Neuronal stem cell (in vitro differentiated cells): ENCODE measurements around the gene DLX1.
A peak's percentile ranks its signal among the peaks of the same experiment; 100 is the strongest.

Experiments
- DNase-seq: peaks from one replicate; pipeline ENCODE4 v3.0.0-alpha.2; 2013; ENCODE audit warnings: low spot score
- H2AFZ ChIP-seq: one replicate; pipeline ENCODE4 v1.6.1; 2013; ENCODE audit warnings: mild to moderate bottlenecking, low read length, inconsistent platforms
- H2AK5ac ChIP-seq: 2 replicates; pipeline ENCODE4 v1.6.1; 2013; ENCODE audit warnings: low read depth, mild to moderate bottlenecking, inconsistent platforms, low read length, moderate library complexity, mixed read lengths
- H2BK120ac ChIP-seq: 2 replicates; pipeline ENCODE4 v1.6.1; 2013; ENCODE audit warnings: low read depth, mild to moderate bottlenecking, inconsistent platforms, low read length, moderate library complexity, mixed read lengths
- H2BK12ac ChIP-seq: one replicate; pipeline ENCODE4 v1.6.1; 2013; ENCODE audit warnings: low read length, inconsistent platforms
- H2BK15ac ChIP-seq: 2 replicates; pipeline ENCODE4 v1.6.1; 2013; ENCODE audit warnings: mild to moderate bottlenecking, low read length, inconsistent platforms, mixed read lengths
- H2BK5ac ChIP-seq: one replicate; pipeline ENCODE4 v1.6.1; 2013; ENCODE audit warnings: inconsistent platforms, mild to moderate bottlenecking, low read length, moderate library complexity
- H3K14ac ChIP-seq: one replicate; pipeline ENCODE4 v1.6.1; 2013; ENCODE audit warnings: low read length, inconsistent platforms
- H3K18ac ChIP-seq: 2 replicates; pipeline ENCODE4 v1.6.1; 2013; ENCODE audit warnings: low read length, inconsistent platforms
- H3K23ac ChIP-seq: 2 replicates; pipeline ENCODE4 v1.6.1; 2013; ENCODE audit warnings: low read depth, mild to moderate bottlenecking, mixed read lengths, low read length, inconsistent platforms; ENCODE audit not compliant: poor library complexity
- H3K27ac ChIP-seq: replicated peaks from 3 replicates; pipeline ENCODE4 v1.5.1; 2013; ENCODE audit warnings: low read length, inconsistent platforms
- H3K27me3 ChIP-seq, 3 experiments: 2 replicates each; pipeline ENCODE4 v1.6.1; 2013; ENCODE audit warnings: low read length in 3 of 3, mild to moderate bottlenecking in 2 of 3, inconsistent platforms in 1 of 3, low read depth in 1 of 3, mixed read lengths in 1 of 3, moderate library complexity in 1 of 3; ENCODE audit not compliant: control insufficient read depth in 3 of 3, insufficient read depth in 3 of 3
- H3K36me3 ChIP-seq, 2 donors: replicated peaks in 1 of 2; 2 replicates each; pipeline ENCODE4 v1.6.1; 2013; ENCODE audit warnings: low read length in 2 of 2; ENCODE audit not compliant: control insufficient read depth in 2 of 2, insufficient read depth in 2 of 2
- H3K4ac ChIP-seq: 2 replicates; pipeline ENCODE4 v1.6.1; 2013; ENCODE audit warnings: inconsistent platforms, mild to moderate bottlenecking, low read length, moderate library complexity
- H3K4me1 ChIP-seq, 2 donors: 1 replicate in 1 of 2; 2 replicates in 1 of 2; pipeline ENCODE4 v1.6.1; 2013; ENCODE audit warnings: low read length in 2 of 2, low read depth in 1 of 2; ENCODE audit not compliant: control insufficient read depth in 2 of 2, insufficient read depth in 1 of 2
- H3K4me2 ChIP-seq: one replicate; pipeline ENCODE4 v1.6.1; 2013; ENCODE audit warnings: mild to moderate bottlenecking, low read length, inconsistent platforms; ENCODE audit not compliant: insufficient read depth, poor library complexity, severe bottlenecking
- H3K4me3 ChIP-seq, 2 donors: 2 replicates each; pipeline ENCODE4 v1.5.1; 2013; ENCODE audit warnings: low read length in 2 of 2, mild to moderate bottlenecking in 2 of 2, inconsistent platforms in 1 of 2, moderate library complexity in 1 of 2
- H3K79me1 ChIP-seq: one replicate; pipeline ENCODE4 v1.6.1; 2013; ENCODE audit warnings: low read depth, mild to moderate bottlenecking, inconsistent platforms, low read length, moderate library complexity
- H3K9ac ChIP-seq: one replicate; pipeline ENCODE4 v1.6.1; 2013; ENCODE audit warnings: mild to moderate bottlenecking, low read depth, low read length, inconsistent platforms; ENCODE audit not compliant: poor library complexity
- H3K9me3 ChIP-seq, 2 donors: replicated peaks in 1 of 2; 2 replicates each; pipeline versions ENCODE3 to v1.6.1; 2013; ENCODE audit warnings: low read length in 2 of 2, mild to moderate bottlenecking in 2 of 2, inconsistent platforms in 1 of 2, low read depth in 1 of 2, mixed read lengths in 1 of 2, moderate library complexity in 1 of 2; ENCODE audit not compliant: control insufficient read depth in 2 of 2, insufficient read depth in 1 of 2
- H4K8ac ChIP-seq: one replicate; pipeline ENCODE4 v1.6.1; 2013; ENCODE audit warnings: low read depth, mild to moderate bottlenecking, inconsistent platforms, low read length, moderate library complexity
- H4K91ac ChIP-seq: one replicate; pipeline ENCODE4 v1.6.1; 2013; ENCODE audit warnings: low read length, low read depth, mild to moderate bottlenecking, inconsistent platforms; ENCODE audit not compliant: poor library complexity
- WGBS, 2 donors: extraction: QIAGEN DNeasy Blood & Tissue Kit; methylation state at CpG; one replicate each; pipeline ENCODE4 v1.1.7; 2013; ENCODE audit warnings: missing lambda C conversion rate in 2 of 2, mixed read lengths in 1 of 2; ENCODE audit not compliant: insufficient read length in 2 of 2, insufficient replicate concordance in 1 of 2; ENCODE audit errors: extremely low coverage in 2 of 2; 5-methylcytosine and 5-hydroxymethylcytosine counted together

The DLX1 gene

GRCh38 chr2:172096626-172097547 lies 11.6 kb downstream of the DLX1 start:
- Histone ChIP-seq H2AK5ac (no peak overlapping the region), H3K23ac (peak overlapping the region; percentile 70), H2BK5ac (no peak overlapping the region), H3K4me2 (peak overlapping the region; percentile 81), H3K4ac (no peak overlapping the region), H3K4me3 (peak overlapping the region; percentile 38 to 41), H3K18ac (peak overlapping the region; percentile 60), H3K27me3 (peaks cover 64 to 98% (median 98%) of the 10 kb centered on the region in 3 experiments), H2BK15ac (no peak overlapping the region), H3K14ac (no peak overlapping the region), H3K4me1 (peaks cover 25 to 51% of the 10 kb centered on the region in 2 donors), H3K36me3 (no peaks in the 10 kb centered on the region), H4K91ac (no peak overlapping the region), H3K79me1 (no peaks in the 10 kb centered on the region), H2AFZ (peak overlapping the region; percentile 89), H3K27ac (no peak overlapping the region), H2BK120ac (no peak overlapping the region), H3K9me3 (peaks cover 0 to 1% of the 10 kb centered on the region in 2 donors), H4K8ac (no peak overlapping the region), H3K9ac (peak overlapping the region; percentile 61), H2BK12ac (no peak overlapping the region)
- DNase-seq: peak; percentile 33
- WGBS, 2 donors: no CpG with 5 or more reads among the region's 55 CpGs

DNA sequence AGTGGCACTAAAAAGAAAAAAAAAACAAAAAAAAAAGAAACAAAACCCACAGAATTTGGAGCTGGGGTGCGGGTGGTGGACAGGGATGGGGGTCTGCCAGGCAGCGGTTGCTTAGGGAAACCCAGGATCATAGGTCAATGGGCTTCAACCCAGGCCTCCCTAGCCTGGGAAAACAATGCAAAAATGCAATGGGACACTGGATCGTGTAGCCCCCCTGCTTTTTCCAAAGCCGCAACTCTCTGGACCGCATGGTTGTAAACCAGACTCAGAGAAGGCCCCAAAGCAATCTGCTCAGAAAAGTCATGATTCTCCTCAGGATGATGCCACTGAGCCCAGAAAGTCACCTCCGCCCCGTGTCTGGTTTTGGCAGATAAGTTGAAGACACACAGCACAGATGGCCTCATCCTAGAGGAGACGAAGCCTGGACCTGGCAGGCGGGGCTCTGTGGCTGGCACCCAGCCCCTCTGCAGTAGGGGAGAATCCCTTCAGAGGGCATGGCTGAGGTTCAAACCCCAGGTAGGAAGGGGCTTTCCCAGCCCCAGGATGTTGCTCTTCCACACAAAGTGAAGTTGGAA lies 12.3 kb downstream of the DLX1 start:
- peaks cover 0 to 1% of the 10 kb centered on the region in 2 donors for H3K9me3 ChIP-seq
- no peak overlapping the region for H3K14ac ChIP-seq
- peak overlapping the region; percentile 89 for H2AFZ ChIP-seq
- no peak overlapping the region for H3K27ac ChIP-seq
- no peak overlapping the region for H3K4me2 ChIP-seq
- H3K36me3 ChIP-seq: no peaks in the 10 kb centered on the region
- H2AK5ac ChIP-seq: no peak overlapping the region
- peak; percentile 32 for DNase-seq
- H2BK15ac ChIP-seq: no peak overlapping the region
- H2BK120ac ChIP-seq: no peak overlapping the region
- H3K27me3 ChIP-seq: peaks cover 62 to 97% (median 97%) of the 10 kb centered on the region in 3 experiments
- H3K18ac ChIP-seq: no peak overlapping the region
- no peak overlapping the region for H4K91ac ChIP-seq
- H3K9ac ChIP-seq: no peak overlapping the region
- H3K79me1 ChIP-seq: no peaks in the 10 kb centered on the region
- no CpG with 5 or more reads among the region's 9 CpGs for WGBS, 2 donors
- peaks cover 25 to 55% of the 10 kb centered on the region in 2 donors for H3K4me1 ChIP-seq
- no peak overlapping the region for H4K8ac ChIP-seq
- H3K4me3 ChIP-seq: no peak overlapping the region
- H2BK5ac ChIP-seq: no peak overlapping the region
- H2BK12ac ChIP-seq: no peak overlapping the region
- no peak overlapping the region for H3K4ac ChIP-seq
- H3K23ac ChIP-seq: no peak overlapping the region

- H4K8ac ChIP-seq: no peak overlapping the region
- H3K36me3 ChIP-seq: no peaks in the 10 kb centered on the region
- no peak overlapping the region for H2AFZ ChIP-seq
- no peak overlapping the region for H4K91ac ChIP-seq
- no peak overlapping the region for H3K4me3 ChIP-seq
- H2BK15ac ChIP-seq: no peak overlapping the region
- DNase-seq: no peak
- H3K18ac ChIP-seq: no peak overlapping the region
- no peak overlapping the region for H3K27ac ChIP-seq
- H3K79me1 ChIP-seq: no peaks in the 10 kb centered on the region
- peaks cover 0 to 1% of the 10 kb centered on the region in 2 donors for H3K9me3 ChIP-seq
- no CpG with 5 or more reads among the region's 1 CpG for WGBS, 2 donors
- peaks cover 27 to 58% of the 10 kb centered on the region in 2 donors for H3K4me1 ChIP-seq
- H2BK12ac ChIP-seq: no peak overlapping the region
- H2AK5ac ChIP-seq: no peak overlapping the region
- H3K14ac ChIP-seq: no peak overlapping the region
- no peak overlapping the region for H2BK5ac ChIP-seq
- no peak overlapping the region for H3K4me2 ChIP-seq
- no peak overlapping the region for H3K4ac ChIP-seq
- no peak overlapping the region for H3K23ac ChIP-seq
- H3K27me3 ChIP-seq: peaks cover 60 to 95% (median 94%) of the 10 kb centered on the region in 3 experiments
- H2BK120ac ChIP-seq: no peak overlapping the region
- H3K9ac ChIP-seq: no peak overlapping the region
Observed at GRCh38 chr2:172098287-172098649, 13.0 kb downstream of the DLX1 start.
